Hypothalamus (tissue), 51 donors: ENCODE data around the gene MIEF1.
"Not testable (repeated sequence)": the region's sequence is repeated elsewhere in the genome, so short reads cannot be mapped to it uniquely, and the experiment has no call there.

Source experiments
- DNase-seq, 51 donors: peaks; one replicate each; lab custom pipeline; 2025; lab: John Stamatoyannopoulos, UW

The MIEF1 gene

GRCh38 chr22:39489094-39490068, 12.7 kb upstream of the MIEF1 start:
- no peak for DNase-seq

GRCh38 chr22:39490135-39490798, 11.8 kb upstream of the MIEF1 start:
- peak in 41 of 51 donors; percentile 30 to 91 (median 69) for DNase-seq

- no peak for DNase-seq
Measured at GRCh38 chr22:39490966-39491680, 11.0 kb upstream of the MIEF1 start.

- no peak for DNase-seq
Measured at GRCh38 chr22:39491696-39492095, 10.4 kb upstream of the MIEF1 start.

- no peak for DNase-seq
Measured at GRCh38 chr22:39492186-39492585, 9.9 kb upstream of the MIEF1 start.

GRCh38 chr22:39493759-39494158, 8.3 kb upstream of the MIEF1 start:
- DNase-seq = no peak

GRCh38 chr22:39494471-39495120, 7.5 kb upstream of the MIEF1 start:
- no peak for DNase-seq

GRCh38 chr22:39496131-39496838, 5.8 kb upstream of the MIEF1 start:
- DNase-seq = peak in 47 of 51 donors; percentile 25 to 91 (median 65)

GRCh38 chr22:39497429-39497828, 4.7 kb upstream of the MIEF1 start:
- DNase-seq = no peak

GRCh38 chr22:39498368-39498767, 3.7 kb upstream of the MIEF1 start:
- DNase-seq = peak in 12 of 51 donors; percentile 30 to 75 (median 46)

GRCh38 chr22:39498802-39499201, 3.3 kb upstream of the MIEF1 start:
- DNase-seq = peak in 12 of 51 donors; percentile 31 to 76 (median 48)

GRCh38 chr22:39500101-39500500, 2.0 kb upstream of the MIEF1 start:
- no peak for DNase-seq

GRCh38 chr22:39501644-39502108, 414 bp upstream of the MIEF1 start:
- no peak for DNase-seq

GRCh38 chr22:39502789-39503409, 809 bp downstream of the MIEF1 start:
- no peak for DNase-seq

GRCh38 chr22:39503630-39504029, 1.5 kb downstream of the MIEF1 start:
- no peak for DNase-seq

GRCh38 chr22:39504071-39504470, 2.0 kb downstream of the MIEF1 start:
- DNase-seq = no peak

GRCh38 chr22:39507021-39507420, 4.9 kb downstream of the MIEF1 start:
- DNase-seq = not testable (repeated sequence)

- DNase-seq = no peak
Measured at GRCh38 chr22:39508393-39508792, 6.3 kb downstream of the MIEF1 start.

- DNase-seq = no peak
Measured at GRCh38 chr22:39510529-39511149, 8.5 kb downstream of the MIEF1 start.
